GM21390 (cell line): ENCODE data around the gene DGUOK.
"Not testable (repeated sequence)": the region's sequence is repeated elsewhere in the genome, so short reads cannot be mapped to it uniquely, and the experiment has no call there.

Source experiments
- ATAC-seq: cut with Tn5 transposase; IDR thresholded peaks from one replicate; pipeline ENCODE4 v1.9.1; 2021; ENCODE audit not compliant: unreplicated experiment

The DGUOK gene

GRCh38 chr2:73919596-73920228, 7.0 kb upstream of the DGUOK start:
- no peak for ATAC-seq

GRCh38 chr2:73920577-73921545, 5.8 kb upstream of the DGUOK start:
- ATAC-seq: no peak

GRCh38 chr2:73921581-73921980, 5.1 kb upstream of the DGUOK start:
- ATAC-seq: no peak

- no peak for ATAC-seq
Measured at GRCh38 chr2:73922681-73923080, 4.0 kb upstream of the DGUOK start.

GRCh38 chr2:73925033-73925704, 1.5 kb upstream of the DGUOK start:
- no peak for ATAC-seq

GRCh38 chr2:73925853-73926492, 707 bp upstream of the DGUOK start:
- no peak for ATAC-seq

- ATAC-seq: no peak
Measured at GRCh38 chr2:73927344-73927743, 664 bp downstream of the DGUOK start.

- no peak for ATAC-seq
Measured at GRCh38 chr2:73928963-73929347, 2.3 kb downstream of the DGUOK start.

- ATAC-seq: no peak
Measured at GRCh38 chr2:73930386-73930785, 3.7 kb downstream of the DGUOK start.

- no peak for ATAC-seq
Measured at GRCh38 chr2:73931531-73932500, 5.1 kb downstream of the DGUOK start.

GRCh38 chr2:73933194-73933593, 6.5 kb downstream of the DGUOK start:
- no peak for ATAC-seq

GRCh38 chr2:73935641-73936040, 9.0 kb downstream of the DGUOK start:
- ATAC-seq: no peak

- ATAC-seq: no peak
Measured at GRCh38 chr2:73937103-73937885, 10.6 kb downstream of the DGUOK start.

- ATAC-seq: no peak
Measured at GRCh38 chr2:73937899-73938298, 11.2 kb downstream of the DGUOK start.

GRCh38 chr2:73938718-73939352, 12.2 kb downstream of the DGUOK start:
- ATAC-seq: no peak

GRCh38 chr2:73939419-73939818, 12.7 kb downstream of the DGUOK start:
- ATAC-seq: no peak

- not testable (repeated sequence) for ATAC-seq
Measured at GRCh38 chr2:73940066-73940465, 13.4 kb downstream of the DGUOK start.

- no peak for ATAC-seq
Measured at GRCh38 chr2:73942664-73943063, 16.0 kb downstream of the DGUOK start.

GRCh38 chr2:73944714-73945113, 18.0 kb downstream of the DGUOK start:
- no peak for ATAC-seq
